Stimulated activated CD8-positive, alpha-beta memory T cell treated with anti-CD3 and anti-CD28 coated beads, Interleukin-12 subunit alpha, Interleukin-12 subunit beta, amount 100 ng/mL, for 1 hour (primary cell): ENCODE results near the gene ANKEF1.
"Not testable (repeated sequence)": the region's sequence is repeated elsewhere in the genome, so short reads cannot be mapped to it uniquely, and the experiment has no call there.

ENCODE experiments used
- DNase-seq: peaks from one replicate; pipeline ENCODE4 v3.0.0-alpha.2; 2020; ENCODE audit warnings: low read depth

Gene ANKEF1

GRCh38 chr20:10034717-10035571, at the start of gene ANKEF1:
TSS of gene ANKEF1 (plus strand) at chr20:10034987. CDS start at chr20:10038302, 3,315 bp downstream.
- peak; percentile 65 for DNase-seq

- no peak for DNase-seq
Observed at GRCh38 chr20:9985281-9985680, 49.5 kb upstream of the ANKEF1 start.

GRCh38 chr20:9985773-9986172, 49.0 kb upstream of the ANKEF1 start:
- DNase-seq = no peak

GRCh38 chr20:9989066-9989724, 45.6 kb upstream of the ANKEF1 start:
- no peak for DNase-seq

- no peak for DNase-seq
Observed at GRCh38 chr20:9993137-9993536, 41.6 kb upstream of the ANKEF1 start.

- no peak for DNase-seq
Observed at GRCh38 chr20:9994676-9995075, 40.1 kb upstream of the ANKEF1 start.

- DNase-seq = no peak
Observed at GRCh38 chr20:9995510-9996272, 39.1 kb upstream of the ANKEF1 start.

GRCh38 chr20:9996944-9997343, 37.8 kb upstream of the ANKEF1 start:
- DNase-seq = no peak

- DNase-seq = no peak
Observed at GRCh38 chr20:9999645-10000044, 35.1 kb upstream of the ANKEF1 start.

- no peak for DNase-seq
Observed at GRCh38 chr20:10002866-10003265, 31.9 kb upstream of the ANKEF1 start.

- DNase-seq = no peak
Observed at GRCh38 chr20:10004900-10005299, 29.9 kb upstream of the ANKEF1 start.

- DNase-seq = no peak
Observed at GRCh38 chr20:10005885-10006284, 28.9 kb upstream of the ANKEF1 start.

- no peak for DNase-seq
Observed at GRCh38 chr20:10006447-10007090, 28.2 kb upstream of the ANKEF1 start.

- no peak for DNase-seq
Observed at GRCh38 chr20:10007158-10007557, 27.6 kb upstream of the ANKEF1 start.

- no peak for DNase-seq
Observed at GRCh38 chr20:10007747-10008146, 27.0 kb upstream of the ANKEF1 start.

GRCh38 chr20:10012464-10012863, 22.3 kb upstream of the ANKEF1 start:
- DNase-seq = no peak

GRCh38 chr20:10014431-10014830, 20.4 kb upstream of the ANKEF1 start:
- DNase-seq = no peak

- DNase-seq = no peak
Observed at GRCh38 chr20:10020937-10021336, 13.8 kb upstream of the ANKEF1 start.

GRCh38 chr20:10022625-10023024, 12.2 kb upstream of the ANKEF1 start:
- no peak for DNase-seq

- DNase-seq = no peak
Observed at GRCh38 chr20:10023911-10024310, 10.9 kb upstream of the ANKEF1 start.

- DNase-seq = not testable (repeated sequence)
Observed at GRCh38 chr20:10031451-10032215, 3.2 kb upstream of the ANKEF1 start.
